Left lung (tissue), 10 donors: ENCODE data around the gene FPR1. TPM values are rescaled to one million over a fixed set of nuclear protein-coding genes. Genes with fewer than 3 reads are reported as not detected.

Source experiments
- ATAC-seq: fragments of 200-7000 bp; cut with Tn5 transposase; one replicate; pipeline ENCODE4 v1.9.1; 2020; ENCODE audit warnings: moderate library complexity
- DNase-seq, 4 donors: peaks; one replicate each; pipeline ENCODE4 v3.0.0-alpha.2; 2013 to 2020
- H3K27ac ChIP-seq, 2 donors: fragments of 200-600 bp; sonication (generic) in 1 of 2; one replicate each; pipeline versions ENCODE4 v1.5.0 to v1.8.0; 2020 to 2021
- H3K27me3 ChIP-seq, 2 donors: fragments of 200-600 bp; sonication (generic) in 1 of 2; one replicate each; pipeline versions ENCODE4 v1.5.0 to v1.8.0; 2020 to 2021
- H3K36me3 ChIP-seq, 2 donors: fragments of 200-600 bp; sonication (generic) in 1 of 2; one replicate each; pipeline versions ENCODE4 v1.5.0 to v1.8.0; 2020 to 2021
- H3K4me1 ChIP-seq, 2 donors: fragments of 200-600 bp; one replicate each; pipeline ENCODE4 v1.8.0; 2021
- H3K4me3 ChIP-seq, 2 donors: fragments of 200-600 bp; sonication (generic) in 1 of 2; one replicate each; pipeline versions ENCODE4 v1.5.0 to v1.8.0; 2020 to 2021; ENCODE audit warnings: mild to moderate bottlenecking in 1 of 2
- H3K9me3 ChIP-seq, 2 donors: fragments of 200-600 bp; sonication (generic) in 1 of 2; one replicate each; pipeline versions ENCODE4 v1.5.0 to v1.8.0; 2020 to 2021
- intact Hi-C, 2 donors: fragments of 100-400 bp; cut with DNase I; formaldehyde crosslinking; loops; one replicate each; pipeline versions ENCODE4 v1.11.2 to v1.14.2; 2022
- polyA plus RNA-seq, 6 donors: library from polyadenylated mRNA; unstranded; fragments of 120-200 nt; gene quantifications; one replicate each; pipeline ENCODE4 v1.2.1, GENCODE V29; 2013; ENCODE audit not compliant: insufficient read length in 6 of 6
- total RNA-seq, 2 donors: library from RNA; stranded (reverse); fragmentation: NEBNext Ultra II Directional; extraction: Animal tissue kit (Norgen Biotek cat#: 25700); gene quantifications; one replicate each; pipeline ENCODE4 v1.2.1, GENCODE V29; 2021
- TF ChIP-seq, protein P1 (sequence below), 2 donors: fragments of 200-600 bp; sonication (generic) in 1 of 2; IDR thresholded peaks; one replicate each; pipeline versions ENCODE4 v1.5.0 to v1.8.0; 2021; ENCODE audit warnings: antibody characterized with exemption in 2 of 2
- donor health status: DM: no; HTN: yes; CAD: no.
- donor health status: DM: no; HTN: no; CAD: no.

FPR1 gene
- total and polyA plus RNA-seq, 8 donors, result 1.6 to 193 (median 2.2) TPM

- TF ChIP-seq, protein P1, sequence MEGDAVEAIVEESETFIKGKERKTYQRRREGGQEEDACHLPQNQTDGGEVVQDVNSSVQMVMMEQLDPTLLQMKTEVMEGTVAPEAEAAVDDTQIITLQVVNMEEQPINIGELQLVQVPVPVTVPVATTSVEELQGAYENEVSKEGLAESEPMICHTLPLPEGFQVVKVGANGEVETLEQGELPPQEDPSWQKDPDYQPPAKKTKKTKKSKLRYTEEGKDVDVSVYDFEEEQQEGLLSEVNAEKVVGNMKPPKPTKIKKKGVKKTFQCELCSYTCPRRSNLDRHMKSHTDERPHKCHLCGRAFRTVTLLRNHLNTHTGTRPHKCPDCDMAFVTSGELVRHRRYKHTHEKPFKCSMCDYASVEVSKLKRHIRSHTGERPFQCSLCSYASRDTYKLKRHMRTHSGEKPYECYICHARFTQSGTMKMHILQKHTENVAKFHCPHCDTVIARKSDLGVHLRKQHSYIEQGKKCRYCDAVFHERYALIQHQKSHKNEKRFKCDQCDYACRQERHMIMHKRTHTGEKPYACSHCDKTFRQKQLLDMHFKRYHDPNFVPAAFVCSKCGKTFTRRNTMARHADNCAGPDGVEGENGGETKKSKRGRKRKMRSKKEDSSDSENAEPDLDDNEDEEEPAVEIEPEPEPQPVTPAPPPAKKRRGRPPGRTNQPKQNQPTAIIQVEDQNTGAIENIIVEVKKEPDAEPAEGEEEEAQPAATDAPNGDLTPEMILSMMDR (IDR thresholded peaks at IDR 0.05), result no peak
Measured at GRCh38 chr19:51698296-51698695, 53.4 kb downstream of the FPR1 start.

DNA sequence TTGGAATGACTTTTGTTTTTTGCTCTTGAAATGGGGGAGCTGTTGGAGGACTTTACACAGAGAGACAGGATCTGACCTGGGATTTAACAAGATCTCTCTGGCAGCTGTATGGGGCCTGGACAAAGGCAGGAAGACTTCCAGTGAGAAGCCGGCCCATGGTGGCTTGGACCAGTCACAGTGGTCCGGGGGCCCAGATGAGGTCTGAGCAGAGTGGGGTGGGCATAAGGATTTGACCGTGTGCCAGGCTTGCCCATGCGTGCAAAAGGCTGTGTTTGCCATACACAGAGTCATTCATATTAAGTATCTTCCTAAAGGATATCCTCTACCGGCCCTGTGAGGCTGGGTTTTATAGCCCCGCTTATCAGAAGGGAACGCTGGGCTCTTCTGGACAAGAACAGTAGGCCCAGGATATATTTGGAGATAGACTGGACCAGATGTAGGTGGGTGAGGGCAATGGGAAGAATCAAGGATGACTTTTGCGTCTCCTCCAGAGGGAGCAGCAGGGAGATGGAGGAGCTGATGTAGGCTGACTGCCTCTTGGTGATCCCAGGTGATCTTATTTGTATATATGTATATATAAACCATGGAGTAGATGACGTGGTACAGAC is 54.4 kb downstream of the FPR1 start:
- peaks cover 0 to 18% of the 10 kb centered on the region in 2 donors for H3K4me1 ChIP-seq
- H3K4me3 ChIP-seq, result no peak overlapping the region
- DNase-seq (no peak), ATAC-seq (no peak)
- TF ChIP-seq, protein P1 (IDR thresholded peaks at IDR 0.05), result no peak
- no peaks in the 10 kb centered on the region for H3K9me3 ChIP-seq
- no peak overlapping the region for H3K27ac ChIP-seq
- intact Hi-C loops, result no loop called here
- H3K27me3 ChIP-seq, result peaks cover 0 to 6% of the 10 kb centered on the region in 2 donors
- peaks cover 0 to 76% of the 10 kb centered on the region in 2 donors for H3K36me3 ChIP-seq

More at GRCh38 chr19:51698296-51698695, 53.4 kb downstream of the FPR1 start:
- Histone ChIP-seq H3K27me3 (peaks cover 0 to 16% of the 10 kb centered on the region in 2 donors), H3K4me3 (no peak overlapping the region), H3K9me3 (no peaks in the 10 kb centered on the region), H3K4me1 (peaks cover 3 to 18% of the 10 kb centered on the region in 2 donors), H3K36me3 (peaks cover 0 to 66% of the 10 kb centered on the region in 2 donors), H3K27ac (no peak overlapping the region)
- no peak for DNase-seq
- intact Hi-C loops, result no loop called here
- no peak for ATAC-seq

DNA sequence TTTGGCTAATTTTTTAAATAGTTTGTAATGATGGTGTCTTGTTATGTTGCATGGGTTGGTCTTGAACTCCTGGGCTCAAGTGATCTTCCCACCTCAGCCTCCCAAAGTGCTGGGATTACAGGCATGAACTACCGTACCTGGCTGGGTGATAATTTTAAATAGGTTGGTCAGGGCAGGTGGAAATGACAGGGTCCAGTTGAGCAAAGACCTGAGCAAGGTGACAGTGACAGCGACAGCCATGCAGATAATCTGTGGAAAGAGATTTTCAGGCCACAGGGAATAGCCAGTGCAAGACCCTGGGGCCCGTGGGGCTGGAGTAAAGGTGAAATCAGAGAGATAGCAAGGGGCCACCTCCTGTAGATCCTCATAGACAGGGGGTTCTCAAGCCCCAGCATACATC is 55.1 kb downstream of the FPR1 start:
- no peak overlapping the region for H3K27ac ChIP-seq
- no peaks in the 10 kb centered on the region for H3K9me3 ChIP-seq
- TF ChIP-seq, protein P1 (IDR thresholded peaks at IDR 0.05), result no peak
- intact Hi-C loops, result no loop called here
- peaks cover 5 to 19% of the 10 kb centered on the region in 2 donors for H3K4me1 ChIP-seq
- no peaks in the 10 kb centered on the region for H3K27me3 ChIP-seq
- H3K4me3 ChIP-seq, result no peak overlapping the region
- H3K36me3 ChIP-seq, result peaks cover 0 to 73% of the 10 kb centered on the region in 2 donors
- DNase-seq (no peak), ATAC-seq (no peak)

Other genes with a start within 250 kb of the FPR1 start
- gene SIGLEC6, start 220.2 kb downstream of the FPR1 start, total RNA-seq, result 1 to 10 TPM; 1.0 to 3.2 TPM
- gene SIGLEC6, start 220.2 kb downstream of the FPR1 start, polyA plus RNA-seq, result under 1 TPM in 5 of 6 donors, not detected in 1; 0.10 to 0.42 (median 0.24) TPM
- 10 to 100 TPM in 1 of 2 donors, 1 to 10 TPM in 1; 9.4 to 13.3 TPM for gene ZNF175, start 180.6 kb downstream of the FPR1 start, total RNA-seq
- gene ZNF175, start 180.6 kb downstream of the FPR1 start, polyA plus RNA-seq, result 10 to 100 TPM; 16.4 to 22.1 (median 18.1) TPM
- 10 to 100 TPM in 1 of 2 donors, not detected in 1; 11.0 TPM for gene SIGLEC5, start 121.5 kb downstream of the FPR1 start, total RNA-seq
- under 1 TPM in 4 of 6 donors, not detected in 2; 0.50 to 0.56 (median 0.53) TPM for gene SIGLEC5, start 121.5 kb downstream of the FPR1 start, polyA plus RNA-seq
- gene SIGLEC14, start 105.1 kb downstream of the FPR1 start, total RNA-seq, result 10 to 100 TPM; 13.4 to 59.9 TPM
- 1 to 10 TPM in 4 of 6 donors, under 1 TPM in 2; 0.50 to 2.3 (median 1.7) TPM for gene SIGLEC14, start 105.1 kb downstream of the FPR1 start, polyA plus RNA-seq
- 10 to 100 TPM; 15.9 to 27.3 TPM for gene SPACA6, start 58.5 kb downstream of the FPR1 start, total RNA-seq
- 10 to 100 TPM; 13.5 to 24.9 (median 20.1) TPM for gene SPACA6, start 58.5 kb downstream of the FPR1 start, polyA plus RNA-seq
- gene HAS1, start 27.9 kb downstream of the FPR1 start, total RNA-seq, result under 1 TPM; 0.26 to 0.50 TPM
- gene HAS1, start 27.9 kb downstream of the FPR1 start, polyA plus RNA-seq, result 1 to 10 TPM in 1 of 6 donors, under 1 TPM in 5; 0.10 to 1.4 (median 0.65) TPM
- gene FPR2, start 9.3 kb upstream of the FPR1 start, total RNA-seq, result 10 to 100 TPM in 1 of 2 donors, 1 to 10 TPM in 1; 5.9 to 41.7 TPM
- gene FPR2, start 9.3 kb upstream of the FPR1 start, polyA plus RNA-seq, result under 1 TPM; 0.14 to 0.52 (median 0.26) TPM
- 10 to 100 TPM; 28.6 to 75.0 TPM for gene FPR3, start 43.3 kb upstream of the FPR1 start, total RNA-seq
- gene FPR3, start 43.3 kb upstream of the FPR1 start, polyA plus RNA-seq, result 1 to 10 TPM in 4 of 6 donors, under 1 TPM in 2; 0.79 to 1.5 (median 1.1) TPM
- 10 to 100 TPM in 1 of 2 donors, 1 to 10 TPM in 1; 8.5 to 11.8 TPM for gene ZNF577, start 136.1 kb upstream of the FPR1 start, total RNA-seq
- gene ZNF577, start 136.1 kb upstream of the FPR1 start, polyA plus RNA-seq, result 10 to 100 TPM; 42.5 to 50.9 (median 43.9) TPM
- 10 to 100 TPM in 1 of 2 donors, 1 to 10 TPM in 1; 8.7 to 11.9 TPM for gene ZNF649, start 153.1 kb upstream of the FPR1 start, total RNA-seq
- 10 to 100 TPM; 24.0 to 29.6 (median 27.4) TPM for gene ZNF649, start 153.1 kb upstream of the FPR1 start, polyA plus RNA-seq
- gene ZNF613, start 175.6 kb upstream of the FPR1 start, total RNA-seq, result 1 to 10 TPM; 7.0 to 7.7 TPM
- gene ZNF613, start 175.6 kb upstream of the FPR1 start, polyA plus RNA-seq, result 10 to 100 TPM; 11.5 to 15.5 (median 13.9) TPM
- gene ZNF350, start 235.0 kb upstream of the FPR1 start, total RNA-seq, result 10 to 100 TPM in 1 of 2 donors, 1 to 10 TPM in 1; 7.8 to 12.5 TPM
- 10 to 100 TPM; 17.5 to 25.8 (median 21.4) TPM for gene ZNF350, start 235.0 kb upstream of the FPR1 start, polyA plus RNA-seq